B cell (primary cell): ENCODE data around the gene CFAP54.

Experiments
- EZH2 ChIP-seq: IDR thresholded peaks from 2 replicates; pipeline ENCODE4 v1.6.1; 2012; ENCODE audit warnings: borderline replicate concordance, low read depth, mild to moderate bottlenecking, moderate library complexity, low read length; ENCODE audit not compliant: insufficient read depth, poor library complexity, severe bottlenecking
- TF ChIP-seq, protein P1 (sequence below): fragments of 200-600 bp; IDR thresholded peaks from one replicate; pipeline ENCODE4 v1.8.0; 2022; ENCODE audit warnings: antibody characterized with exemption, mild to moderate bottlenecking

DNA sequence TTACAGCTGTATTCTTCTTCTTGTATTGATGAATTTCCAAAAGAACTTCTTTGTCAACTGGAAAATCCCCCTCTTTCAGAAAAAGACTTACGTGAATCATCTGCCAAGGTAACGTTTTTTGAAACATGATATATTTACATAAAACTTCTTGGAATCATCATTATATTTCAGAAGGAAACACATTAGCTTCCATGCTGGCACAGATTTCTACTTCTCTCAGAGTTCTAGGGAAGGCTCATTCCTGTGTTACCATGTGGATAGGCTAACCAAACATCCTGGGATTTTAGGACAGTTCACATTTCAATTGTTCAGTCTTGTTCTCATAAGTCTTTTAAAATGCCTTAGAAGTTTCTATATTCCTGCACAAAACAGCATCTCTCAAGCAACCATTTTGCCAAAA lies 297.4 kb downstream of the CFAP54 start:
- TF ChIP-seq, protein P1, sequence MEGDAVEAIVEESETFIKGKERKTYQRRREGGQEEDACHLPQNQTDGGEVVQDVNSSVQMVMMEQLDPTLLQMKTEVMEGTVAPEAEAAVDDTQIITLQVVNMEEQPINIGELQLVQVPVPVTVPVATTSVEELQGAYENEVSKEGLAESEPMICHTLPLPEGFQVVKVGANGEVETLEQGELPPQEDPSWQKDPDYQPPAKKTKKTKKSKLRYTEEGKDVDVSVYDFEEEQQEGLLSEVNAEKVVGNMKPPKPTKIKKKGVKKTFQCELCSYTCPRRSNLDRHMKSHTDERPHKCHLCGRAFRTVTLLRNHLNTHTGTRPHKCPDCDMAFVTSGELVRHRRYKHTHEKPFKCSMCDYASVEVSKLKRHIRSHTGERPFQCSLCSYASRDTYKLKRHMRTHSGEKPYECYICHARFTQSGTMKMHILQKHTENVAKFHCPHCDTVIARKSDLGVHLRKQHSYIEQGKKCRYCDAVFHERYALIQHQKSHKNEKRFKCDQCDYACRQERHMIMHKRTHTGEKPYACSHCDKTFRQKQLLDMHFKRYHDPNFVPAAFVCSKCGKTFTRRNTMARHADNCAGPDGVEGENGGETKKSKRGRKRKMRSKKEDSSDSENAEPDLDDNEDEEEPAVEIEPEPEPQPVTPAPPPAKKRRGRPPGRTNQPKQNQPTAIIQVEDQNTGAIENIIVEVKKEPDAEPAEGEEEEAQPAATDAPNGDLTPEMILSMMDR = no peak
- TF ChIP-seq EZH2 = no peak
